HEK293 (cell line): ENCODE results near the gene DDIT4.

Experiments used
- GFI1B ChIP-seq: fragments of 450-650 bp; formaldehyde crosslinking; IDR thresholded peaks from 2 replicates; pipeline ENCODE4 v1.5.1; 2016; ENCODE audit warnings: missing biosample characterization, missing genetic modification characterization
- GLIS2 ChIP-seq: fragments of 450-650 bp; formaldehyde crosslinking; IDR thresholded peaks from 2 replicates; pipeline ENCODE4 v1.5.1; 2016; ENCODE audit warnings: missing biosample characterization, missing genetic modification characterization
- SP2 ChIP-seq: fragments of 450-650 bp; formaldehyde crosslinking; IDR thresholded peaks from 2 replicates; pipeline ENCODE4 v1.5.1; 2016; ENCODE audit warnings: missing biosample characterization, missing genetic modification characterization
- YY1 ChIP-seq: fragments of 450-650 bp; formaldehyde crosslinking; IDR thresholded peaks from 2 replicates; pipeline ENCODE4 v1.5.1; 2018; ENCODE audit warnings: missing biosample characterization, missing genetic modification characterization
- ZNF138 ChIP-seq: fragments of 450-650 bp; formaldehyde crosslinking; IDR thresholded peaks from 2 replicates; pipeline ENCODE4 v1.5.1; 2016; ENCODE audit warnings: missing biosample characterization, missing genetic modification characterization, borderline replicate concordance
- ZNF549 ChIP-seq: fragments of 450-650 bp; IDR thresholded peaks from 2 replicates; pipeline ENCODE4 v1.5.1; 2018; ENCODE audit warnings: missing biosample characterization, missing genetic modification characterization, mild to moderate bottlenecking, inconsistent platforms, moderate library complexity
- TF ChIP-seq, protein P1 (sequence below): fragments of 450-650 bp; formaldehyde crosslinking; IDR thresholded peaks from 2 replicates; pipeline ENCODE4 v1.5.1; 2016; ENCODE audit warnings: missing biosample characterization, missing genetic modification characterization
- TF ChIP-seq, protein P2 (sequence below): fragments of 450-650 bp; formaldehyde crosslinking; IDR thresholded peaks from 2 replicates; pipeline ENCODE4 v1.5.1; 2016; ENCODE audit warnings: missing biosample characterization, missing genetic modification characterization
- TF ChIP-seq, protein P3 (sequence below): fragments of 450-650 bp; formaldehyde crosslinking; IDR thresholded peaks from 2 replicates; pipeline ENCODE4 v1.5.1; 2017; ENCODE audit warnings: missing biosample characterization, mild to moderate bottlenecking, missing genetic modification characterization, moderate library complexity

DNA sequence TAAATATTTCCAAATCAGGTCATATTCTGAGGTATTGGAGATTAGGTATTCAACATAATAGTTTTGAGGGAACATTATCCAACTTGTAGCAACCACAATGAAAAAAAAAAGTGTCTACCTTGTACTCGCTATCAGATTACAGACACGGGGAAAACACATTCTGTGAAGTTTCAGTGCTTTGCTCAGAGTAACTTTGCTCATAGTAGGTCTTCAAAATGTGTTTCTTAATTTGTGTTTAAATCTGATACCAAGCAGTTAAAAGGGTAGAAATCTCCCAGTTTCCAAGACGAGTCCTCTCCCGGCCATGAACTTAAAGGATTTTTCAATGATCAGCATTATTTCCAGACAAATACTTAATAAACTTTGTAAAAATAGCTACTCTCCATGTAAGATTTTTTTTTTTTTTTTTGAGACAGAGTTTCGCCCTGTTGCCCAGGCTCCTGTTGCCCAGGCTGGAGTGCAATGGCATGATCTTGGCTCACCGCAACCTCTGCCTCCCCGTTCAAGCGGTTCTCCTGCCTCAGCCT is 39.2 kb downstream of the DDIT4 start:
- TF ChIP-seq ZNF138 (no peak), GLIS2 (tag by site-specific recombination) (no peak), SP2 (tag by site-specific recombination) (no peak), ZNF549 (tag by site-specific recombination) (no peak), GFI1B (no peak), YY1 (tag by site-specific recombination) (no peak)
- TF ChIP-seq, protein P1, sequence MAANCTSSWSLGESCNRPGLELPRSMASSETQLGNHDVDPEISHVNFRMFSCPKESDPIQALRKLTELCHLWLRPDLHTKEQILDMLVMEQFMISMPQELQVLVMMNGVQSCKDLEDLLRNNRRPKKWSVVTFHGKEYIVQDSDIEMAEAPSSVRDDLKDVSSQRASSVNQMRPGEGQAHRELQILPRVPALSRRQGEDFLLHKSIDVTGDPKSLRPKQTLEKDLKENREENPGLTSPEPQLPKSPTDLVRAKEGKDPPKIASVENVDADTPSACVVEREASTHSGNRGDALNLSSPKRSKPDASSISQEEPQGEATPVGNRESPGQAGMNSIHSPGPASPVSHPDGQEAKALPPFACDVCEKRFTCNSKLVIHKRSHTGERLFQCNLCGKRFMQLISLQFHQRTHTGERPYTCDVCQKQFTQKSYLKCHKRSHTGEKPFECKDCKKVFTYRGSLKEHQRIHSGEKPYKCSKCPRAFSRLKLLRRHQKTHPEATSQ (tag by site-specific recombination), result no peak
- TF ChIP-seq, protein P2, sequence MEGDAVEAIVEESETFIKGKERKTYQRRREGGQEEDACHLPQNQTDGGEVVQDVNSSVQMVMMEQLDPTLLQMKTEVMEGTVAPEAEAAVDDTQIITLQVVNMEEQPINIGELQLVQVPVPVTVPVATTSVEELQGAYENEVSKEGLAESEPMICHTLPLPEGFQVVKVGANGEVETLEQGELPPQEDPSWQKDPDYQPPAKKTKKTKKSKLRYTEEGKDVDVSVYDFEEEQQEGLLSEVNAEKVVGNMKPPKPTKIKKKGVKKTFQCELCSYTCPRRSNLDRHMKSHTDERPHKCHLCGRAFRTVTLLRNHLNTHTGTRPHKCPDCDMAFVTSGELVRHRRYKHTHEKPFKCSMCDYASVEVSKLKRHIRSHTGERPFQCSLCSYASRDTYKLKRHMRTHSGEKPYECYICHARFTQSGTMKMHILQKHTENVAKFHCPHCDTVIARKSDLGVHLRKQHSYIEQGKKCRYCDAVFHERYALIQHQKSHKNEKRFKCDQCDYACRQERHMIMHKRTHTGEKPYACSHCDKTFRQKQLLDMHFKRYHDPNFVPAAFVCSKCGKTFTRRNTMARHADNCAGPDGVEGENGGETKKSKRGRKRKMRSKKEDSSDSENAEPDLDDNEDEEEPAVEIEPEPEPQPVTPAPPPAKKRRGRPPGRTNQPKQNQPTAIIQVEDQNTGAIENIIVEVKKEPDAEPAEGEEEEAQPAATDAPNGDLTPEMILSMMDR (tag by site-specific recombination), result no peak
- TF ChIP-seq, protein P3, sequence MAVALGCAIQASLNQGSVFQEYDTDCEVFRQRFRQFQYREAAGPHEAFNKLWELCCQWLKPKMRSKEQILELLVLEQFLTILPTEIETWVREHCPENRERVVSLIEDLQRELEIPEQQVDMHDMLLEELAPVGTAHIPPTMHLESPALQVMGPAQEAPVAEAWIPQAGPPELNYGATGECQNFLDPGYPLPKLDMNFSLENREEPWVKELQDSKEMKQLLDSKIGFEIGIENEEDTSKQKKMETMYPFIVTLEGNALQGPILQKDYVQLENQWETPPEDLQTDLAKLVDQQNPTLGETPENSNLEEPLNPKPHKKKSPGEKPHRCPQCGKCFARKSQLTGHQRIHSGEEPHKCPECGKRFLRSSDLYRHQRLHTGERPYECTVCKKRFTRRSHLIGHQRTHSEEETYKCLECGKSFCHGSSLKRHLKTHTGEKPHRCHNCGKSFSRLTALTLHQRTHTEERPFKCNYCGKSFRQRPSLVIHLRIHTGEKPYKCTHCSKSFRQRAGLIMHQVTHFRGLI (tag by site-specific recombination), result no peak
